Body of pancreas (tissue), 4 donors: ENCODE results near the gene WDR81.

Experiments used
- POLR2A ChIP-seq, 3 donors: fragments of 450-650 bp; IDR thresholded peaks; one replicate each; pipeline ENCODE4 v1.6.1; 2016; ENCODE audit warnings: antibody characterized with exemption in 3 of 3, mild to moderate bottlenecking in 2 of 3
- TF ChIP-seq, protein P1 (sequence below), 7 experiments: fragments of 450-650 bp in 4 of 7; fragments of 200-600 bp in 3 of 7; sonication (generic) in 3 of 7; IDR thresholded peaks; one replicate each; pipeline ENCODE4 v1.5.1; 2016 to 2019; ENCODE audit warnings: antibody characterized with exemption in 7 of 7

DNA sequence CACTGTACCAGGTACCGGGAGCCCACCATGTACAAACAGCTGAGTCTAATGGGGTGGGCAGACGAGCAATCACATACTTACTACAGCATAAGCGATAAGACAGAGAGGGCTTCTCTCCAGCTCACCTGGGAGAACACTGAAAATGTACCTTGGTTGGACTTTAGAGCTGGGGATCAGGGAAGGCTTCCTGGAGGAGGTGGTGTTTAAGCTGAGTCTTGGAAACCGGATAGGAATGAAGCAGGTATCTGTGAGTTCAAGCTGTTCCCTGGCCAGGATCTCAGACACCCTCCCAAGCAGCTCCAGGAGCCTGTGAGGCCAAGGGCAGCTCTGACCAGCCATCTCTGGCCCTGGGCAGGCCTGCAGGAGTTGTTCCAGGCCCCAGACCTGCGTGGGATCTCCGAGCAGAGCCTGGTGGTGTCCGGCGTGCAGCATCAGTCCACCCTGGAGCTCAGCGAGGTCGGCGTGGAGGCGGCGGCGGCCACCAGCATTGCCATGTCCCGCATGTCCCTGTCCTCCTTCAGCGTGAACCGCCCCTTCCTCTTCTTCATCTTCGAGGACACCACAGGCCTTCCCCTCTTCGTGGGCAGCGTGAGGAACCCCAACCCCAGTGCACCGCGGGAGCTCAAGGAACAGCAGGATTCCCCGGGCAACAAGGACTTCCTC, 29.4 kb downstream of the WDR81 start:
- TF ChIP-seq, protein P1, sequence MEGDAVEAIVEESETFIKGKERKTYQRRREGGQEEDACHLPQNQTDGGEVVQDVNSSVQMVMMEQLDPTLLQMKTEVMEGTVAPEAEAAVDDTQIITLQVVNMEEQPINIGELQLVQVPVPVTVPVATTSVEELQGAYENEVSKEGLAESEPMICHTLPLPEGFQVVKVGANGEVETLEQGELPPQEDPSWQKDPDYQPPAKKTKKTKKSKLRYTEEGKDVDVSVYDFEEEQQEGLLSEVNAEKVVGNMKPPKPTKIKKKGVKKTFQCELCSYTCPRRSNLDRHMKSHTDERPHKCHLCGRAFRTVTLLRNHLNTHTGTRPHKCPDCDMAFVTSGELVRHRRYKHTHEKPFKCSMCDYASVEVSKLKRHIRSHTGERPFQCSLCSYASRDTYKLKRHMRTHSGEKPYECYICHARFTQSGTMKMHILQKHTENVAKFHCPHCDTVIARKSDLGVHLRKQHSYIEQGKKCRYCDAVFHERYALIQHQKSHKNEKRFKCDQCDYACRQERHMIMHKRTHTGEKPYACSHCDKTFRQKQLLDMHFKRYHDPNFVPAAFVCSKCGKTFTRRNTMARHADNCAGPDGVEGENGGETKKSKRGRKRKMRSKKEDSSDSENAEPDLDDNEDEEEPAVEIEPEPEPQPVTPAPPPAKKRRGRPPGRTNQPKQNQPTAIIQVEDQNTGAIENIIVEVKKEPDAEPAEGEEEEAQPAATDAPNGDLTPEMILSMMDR (IDR thresholded peaks at IDR 0.05): no peak
- TF ChIP-seq POLR2A (IDR thresholded peaks at IDR 0.05): no peak
